DOHH2 (cell line): ENCODE results near the gene GRB10.

ENCODE experiments used
- H3F3A ChIP-seq: fragments of 200-600 bp; sonication (generic), shearing (Covaris generic); 2 replicates; pipeline ENCODE4 v1.6.0; 2016; ENCODE audit warnings: antibody characterized with exemption, mild to moderate bottlenecking; ENCODE audit not compliant: control insufficient read depth, insufficient read depth
- H3K27ac ChIP-seq: fragments of 200-600 bp; sonication (generic); 2 replicates; pipeline ENCODE4 v1.5.1; 2014; ENCODE audit warnings: low read depth, mild to moderate bottlenecking, low read length, moderate library complexity
- H3K27me3 ChIP-seq: fragments of 200-600 bp; sonication (generic); 2 replicates; pipeline ENCODE4 v1.6.1; 2014; ENCODE audit warnings: mild to moderate bottlenecking, low read length, mixed read lengths; ENCODE audit not compliant: control insufficient read depth
- H3K36me3 ChIP-seq: fragments of 200-600 bp; sonication (generic); 2 replicates; pipeline ENCODE4 v1.6.1; 2014; ENCODE audit warnings: mild to moderate bottlenecking, low read length, moderate library complexity, mixed read lengths; ENCODE audit not compliant: control insufficient read depth
- H3K4me1 ChIP-seq: fragments of 200-600 bp; sonication (generic); 2 replicates; pipeline ENCODE4 v1.6.1; 2014; ENCODE audit warnings: mild to moderate bottlenecking, low read length, mixed read lengths; ENCODE audit not compliant: control insufficient read depth
- H3K4me2 ChIP-seq: fragments of 200-600 bp; sonication (generic); 2 replicates; pipeline ENCODE4 v1.6.0; 2014; ENCODE audit warnings: mild to moderate bottlenecking, low read length, moderate library complexity
- H3K4me3 ChIP-seq: fragments of 200-600 bp; sonication (generic); 2 replicates; pipeline ENCODE4 v1.5.1; 2014; ENCODE audit warnings: mild to moderate bottlenecking, low read length, mixed read lengths
- H3K79me2 ChIP-seq: fragments of 200-600 bp; sonication (generic); 2 replicates; pipeline ENCODE4 v1.6.1; 2014; ENCODE audit warnings: mild to moderate bottlenecking, low read length, mixed read lengths; ENCODE audit not compliant: control insufficient read depth
- H3K9me2 ChIP-seq: fragments of 200-600 bp; sonication (generic); replicated peaks from 2 replicates; pipeline ENCODE4 v1.6.1; 2014; ENCODE audit warnings: mild to moderate bottlenecking, low read length, mixed read lengths; ENCODE audit not compliant: control insufficient read depth
- H3K9me3 ChIP-seq: fragments of 200-600 bp; sonication (generic); 2 replicates; pipeline ENCODE4 v1.6.1; 2014; ENCODE audit warnings: antibody characterized with exemption, low read length, mixed read lengths; ENCODE audit not compliant: control insufficient read depth, insufficient read depth
- H4K20me1 ChIP-seq: fragments of 200-600 bp; sonication (generic); 2 replicates; pipeline ENCODE4 v1.6.0; 2014; ENCODE audit warnings: low read depth, mild to moderate bottlenecking, antibody characterized with exemption, low read length, moderate library complexity; ENCODE audit not compliant: control insufficient read depth, insufficient read depth
- EZH2phosphoT487 ChIP-seq: fragments of 200-600 bp; sonication (generic); IDR thresholded peaks from 2 replicates; pipeline ENCODE4 v1.6.1; 2017; ENCODE audit warnings: borderline replicate concordance, mild to moderate bottlenecking, antibody characterized with exemption, low read length, moderate library complexity, mixed read lengths
- TF ChIP-seq, protein P1 (sequence below): fragments of 200-600 bp; sonication (generic); IDR thresholded peaks from one replicate; pipeline ENCODE4 v1.5.1; 2014; ENCODE audit warnings: antibody characterized with exemption, mild to moderate bottlenecking, low read depth, low read length; ENCODE audit not compliant: poor library complexity, severe bottlenecking

The GRB10 gene

GRCh38 chr7:50735333-50735732 lies 47.4 kb downstream of the GRB10 start:
- TF ChIP-seq EZH2phosphoT487, result no peak
- TF ChIP-seq, protein P1, sequence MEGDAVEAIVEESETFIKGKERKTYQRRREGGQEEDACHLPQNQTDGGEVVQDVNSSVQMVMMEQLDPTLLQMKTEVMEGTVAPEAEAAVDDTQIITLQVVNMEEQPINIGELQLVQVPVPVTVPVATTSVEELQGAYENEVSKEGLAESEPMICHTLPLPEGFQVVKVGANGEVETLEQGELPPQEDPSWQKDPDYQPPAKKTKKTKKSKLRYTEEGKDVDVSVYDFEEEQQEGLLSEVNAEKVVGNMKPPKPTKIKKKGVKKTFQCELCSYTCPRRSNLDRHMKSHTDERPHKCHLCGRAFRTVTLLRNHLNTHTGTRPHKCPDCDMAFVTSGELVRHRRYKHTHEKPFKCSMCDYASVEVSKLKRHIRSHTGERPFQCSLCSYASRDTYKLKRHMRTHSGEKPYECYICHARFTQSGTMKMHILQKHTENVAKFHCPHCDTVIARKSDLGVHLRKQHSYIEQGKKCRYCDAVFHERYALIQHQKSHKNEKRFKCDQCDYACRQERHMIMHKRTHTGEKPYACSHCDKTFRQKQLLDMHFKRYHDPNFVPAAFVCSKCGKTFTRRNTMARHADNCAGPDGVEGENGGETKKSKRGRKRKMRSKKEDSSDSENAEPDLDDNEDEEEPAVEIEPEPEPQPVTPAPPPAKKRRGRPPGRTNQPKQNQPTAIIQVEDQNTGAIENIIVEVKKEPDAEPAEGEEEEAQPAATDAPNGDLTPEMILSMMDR, result no peak
- H3K27ac ChIP-seq, result no peak overlapping the region
- H3K9me3 ChIP-seq, result no peaks in the 10 kb centered on the region
- no peaks in the 10 kb centered on the region; the same call in 1 of the 2 replicates for H3K4me1 ChIP-seq
- no peaks in the 10 kb centered on the region for H3K79me2 ChIP-seq
- no peak overlapping the region for H3K4me2 ChIP-seq
- H3K4me3 ChIP-seq, result no peak overlapping the region
- no peaks in the 10 kb centered on the region for H3K9me2 ChIP-seq
- H3K36me3 ChIP-seq, result no peaks in the 10 kb centered on the region
- 0 out of 2 replicates have a peak, but pooled peaks cover 2% of the 10 kb centered on the region for H3K27me3 ChIP-seq
- H3F3A ChIP-seq, result no peaks in the 10 kb centered on the region
- H4K20me1 ChIP-seq, result no peaks in the 10 kb centered on the region

DNA sequence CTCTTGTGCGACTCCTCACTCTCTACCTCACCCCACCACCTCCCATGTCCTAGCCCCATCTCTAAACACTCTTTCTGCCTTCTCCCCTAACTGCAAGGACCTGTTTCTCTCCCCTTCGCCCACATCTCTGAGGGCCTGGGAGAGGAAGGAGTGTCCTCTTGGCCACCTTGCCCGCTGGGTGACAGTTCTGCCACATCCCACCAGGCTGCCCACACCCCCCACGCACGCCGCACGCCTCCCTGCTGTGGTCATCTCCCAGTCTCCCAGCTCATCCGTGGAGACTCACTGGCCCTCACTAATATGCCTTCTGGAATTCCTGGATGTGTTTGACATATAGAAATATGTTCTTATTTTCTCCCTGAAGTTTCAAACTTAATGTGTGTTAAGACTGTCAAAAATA lies 48.5 kb downstream of the GRB10 start:
- H3K27ac ChIP-seq, result no peak overlapping the region
- TF ChIP-seq, protein P1, result no peak
- no peak overlapping the region for H3K4me2 ChIP-seq
- no peak overlapping the region for H3K4me3 ChIP-seq
- H3K27me3 ChIP-seq, result 0 out of 2 replicates have a peak, but pooled peaks cover 1% of the 10 kb centered on the region
- no peaks in the 10 kb centered on the region for H3K9me2 ChIP-seq
- no peaks in the 10 kb centered on the region for H3K79me2 ChIP-seq
- H3K4me1 ChIP-seq, result no peaks in the 10 kb centered on the region
- H3F3A ChIP-seq, result no peaks in the 10 kb centered on the region
- H3K36me3 ChIP-seq, result no peaks in the 10 kb centered on the region
- no peaks in the 10 kb centered on the region for H3K9me3 ChIP-seq
- H4K20me1 ChIP-seq, result no peaks in the 10 kb centered on the region

GRCh38 chr7:50733552-50733951 lies 49.1 kb downstream of the GRB10 start:
- no peaks in the 10 kb centered on the region for H3K4me1 ChIP-seq
- H3F3A ChIP-seq, result no peaks in the 10 kb centered on the region
- H4K20me1 ChIP-seq, result no peaks in the 10 kb centered on the region
- no peak overlapping the region for H3K27ac ChIP-seq
- H3K4me3 ChIP-seq, result no peak overlapping the region
- no peak overlapping the region for H3K4me2 ChIP-seq
- no peaks in the 10 kb centered on the region for H3K27me3 ChIP-seq
- no peaks in the 10 kb centered on the region for H3K36me3 ChIP-seq
- TF ChIP-seq EZH2phosphoT487, result no peak
- TF ChIP-seq, protein P1, result no peak
- H3K79me2 ChIP-seq, result no peaks in the 10 kb centered on the region
- H3K9me3 ChIP-seq, result no peaks in the 10 kb centered on the region
- no peaks in the 10 kb centered on the region for H3K9me2 ChIP-seq
